MCF 10A (cell line): ENCODE results near the gene ADGRL3. TPM values are rescaled to one million over a fixed set of nuclear protein-coding genes. Genes with fewer than 3 reads are reported as not detected.

ENCODE experiments used
- BruUV-seq: library from RNA; stranded (reverse); fragments of 400-500 nt; replicated peaks from 2 replicates; lab custom pipeline; 2021; lab: Mats Ljungman, UMichigan
- CTCF ChIA-PET: fragments of 300-600 bp; sonication (Branson Sonifier 250); formaldehyde crosslinking; extraction: SDS; loops from one replicate; lab custom pipeline; 2021; ENCODE audit warnings: antibody characterized with exemption, inconsistent platforms; lab: Yijun Ruan, JAX
- POLR2A ChIA-PET: fragments of 300-600, 350-650 bp; sonication (Branson Sonifier 250); formaldehyde crosslinking; extraction: SDS; loops from one replicate; lab custom pipeline; 2020; ENCODE audit warnings: antibody characterized with exemption, inconsistent platforms; lab: Yijun Ruan, JAX
- DNase-seq: peaks from one replicate; pipeline ENCODE4 v3.0.0-alpha.2; 2018; ENCODE audit not compliant: unreplicated experiment
- H3K27ac Mint-ChIP-seq: one replicate; pipeline ENCODE4 v1.8.0; 2022; ENCODE audit warnings: mild to moderate bottlenecking, low read depth, mixed read lengths; ENCODE audit not compliant: unreplicated experiment
- H3K27me3 Mint-ChIP-seq: one replicate; pipeline ENCODE4 v1.8.0; 2022; ENCODE audit warnings: mixed read lengths; ENCODE audit not compliant: insufficient read depth, unreplicated experiment
- H3K36me3 Mint-ChIP-seq: one replicate; pipeline ENCODE4 v1.8.0; 2022; ENCODE audit warnings: mild to moderate bottlenecking, moderate library complexity, mixed read lengths; ENCODE audit not compliant: insufficient read depth, unreplicated experiment
- H3K4me1 Mint-ChIP-seq: one replicate; pipeline ENCODE4 v1.8.0; 2022; ENCODE audit warnings: mixed read lengths; ENCODE audit not compliant: insufficient read depth, unreplicated experiment
- H3K4me3 Mint-ChIP-seq: one replicate; pipeline ENCODE4 v1.8.0; 2022; ENCODE audit warnings: mild to moderate bottlenecking, moderate library complexity, mixed read lengths; ENCODE audit not compliant: unreplicated experiment
- H3K9me3 Mint-ChIP-seq: one replicate; pipeline ENCODE4 v1.8.0; 2022; ENCODE audit warnings: mixed read lengths; ENCODE audit not compliant: unreplicated experiment
- CTCF ChIP-seq: fragments of 200-600 bp; IDR thresholded peaks from one replicate; pipeline ENCODE4 v1.8.0; 2022; ENCODE audit warnings: antibody characterized with exemption, mild to moderate bottlenecking; ENCODE audit not compliant: unreplicated experiment
- intact Hi-C: fragments of 100-400 bp; cut with micrococcal nuclease; formaldehyde crosslinking; loops from 2 replicates; pipeline ENCODE4 v1.14.1; 2022
- total RNA-seq: library from RNA; stranded (reverse); gene quantifications from 2 replicates; pipeline ENCODE4 v1.2.3, GENCODE V29; 2022

The ADGRL3 gene
- total RNA-seq, 1 experiment from 2014 or later: 3.6 TPM

GRCh38 chr4:61827907-61828391 is 627.8 kb downstream of the ADGRL3 start:
- no peak overlapping the region for H3K27ac Mint-ChIP-seq
- H3K9me3 Mint-ChIP-seq: no peaks in the 10 kb centered on the region
- no TSS peak for BruUV-seq
- H3K4me1 Mint-ChIP-seq: no peaks in the 10 kb centered on the region
- ChIA-PET CTCF (no interaction called here), POLR2A (no interaction called here)
- TF ChIP-seq CTCF: no peak
- no peak for DNase-seq
- no peaks in the 10 kb centered on the region for H3K27me3 Mint-ChIP-seq
- H3K4me3 Mint-ChIP-seq: no peak overlapping the region
- H3K36me3 Mint-ChIP-seq: no peaks in the 10 kb centered on the region
- intact Hi-C loops: no loop called here

- Mint-ChIP-seq H3K4me1 (no peaks in the 10 kb centered on the region), H3K4me3 (no peak overlapping the region), H3K36me3 (no peaks in the 10 kb centered on the region), H3K9me3 (no peaks in the 10 kb centered on the region), H3K27ac (no peak overlapping the region), H3K27me3 (no peaks in the 10 kb centered on the region)
- no peak for DNase-seq
- ChIA-PET CTCF (interaction anchor here (0.7 kb wide), 1 partner anchor 34 kb away, joined by 3 read pairs; no protein-coding TSS in a partner anchor), POLR2A (no interaction called here)
- intact Hi-C loops: no loop called here
- no TSS peak for BruUV-seq
- no peak for TF ChIP-seq CTCF
Measured at GRCh38 chr4:61828960-61829359, 628.8 kb downstream of the ADGRL3 start.

GRCh38 chr4:61831987-61832386 is 631.9 kb downstream of the ADGRL3 start:
- Mint-ChIP-seq H3K9me3 (no peaks in the 10 kb centered on the region), H3K27me3 (no peaks in the 10 kb centered on the region), H3K27ac (no peak overlapping the region), H3K36me3 (no peaks in the 10 kb centered on the region), H3K4me3 (no peak overlapping the region), H3K4me1 (no peaks in the 10 kb centered on the region)
- no peak for TF ChIP-seq CTCF
- CTCF ChIA-PET: no interaction called here
- POLR2A ChIA-PET: no interaction called here
- no peak for DNase-seq
- BruUV-seq: no TSS peak
- intact Hi-C loops: no loop called here

GRCh38 chr4:61837395-61837794 is 637.3 kb downstream of the ADGRL3 start:
- no peak for TF ChIP-seq CTCF
- intact Hi-C loops: no loop called here
- H3K27ac Mint-ChIP-seq: no peak overlapping the region
- no peaks in the 10 kb centered on the region for H3K27me3 Mint-ChIP-seq
- H3K36me3 Mint-ChIP-seq: no peaks in the 10 kb centered on the region
- no peaks in the 10 kb centered on the region for H3K9me3 Mint-ChIP-seq
- no peak for DNase-seq
- BruUV-seq: no TSS peak
- H3K4me3 Mint-ChIP-seq: no peak overlapping the region
- H3K4me1 Mint-ChIP-seq: no peaks in the 10 kb centered on the region
- POLR2A ChIA-PET: no interaction called here
- CTCF ChIA-PET: no interaction called here
